22Rv1 (cell line): ENCODE data around the gene PPM1J.

ENCODE experiments used
- ZFX ChIP-seq: fragments of 450-650 bp; IDR thresholded peaks from 2 replicates; pipeline ENCODE4 v1.6.1; 2017; ENCODE audit warnings: antibody characterized with exemption, borderline replicate concordance
- TF ChIP-seq, protein P1 (sequence below): fragments of 450-650 bp; IDR thresholded peaks from 2 replicates; pipeline ENCODE4 v1.5.1; 2017; ENCODE audit warnings: mild to moderate bottlenecking

DNA sequence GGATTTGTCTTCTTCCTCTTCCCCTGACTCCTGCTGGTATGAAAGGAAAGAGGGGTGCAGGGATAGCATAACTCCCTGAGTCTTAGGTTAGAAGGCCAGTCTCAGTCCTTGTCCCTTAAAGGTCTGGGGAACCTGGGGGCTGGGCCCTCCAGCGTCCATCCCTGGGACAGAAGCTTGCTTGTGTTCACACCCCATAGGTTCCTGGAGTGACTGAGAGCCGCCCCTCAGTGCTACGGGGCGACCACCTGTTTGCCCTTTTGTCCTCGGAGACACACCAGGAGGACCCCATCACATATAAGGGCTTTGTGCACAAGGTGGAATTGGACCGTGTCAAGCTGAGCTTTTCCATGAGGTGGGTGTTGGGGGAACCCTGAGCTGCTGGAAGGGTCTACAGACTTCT, 21.3 kb downstream of the PPM1J start:
- TF ChIP-seq, protein P1, sequence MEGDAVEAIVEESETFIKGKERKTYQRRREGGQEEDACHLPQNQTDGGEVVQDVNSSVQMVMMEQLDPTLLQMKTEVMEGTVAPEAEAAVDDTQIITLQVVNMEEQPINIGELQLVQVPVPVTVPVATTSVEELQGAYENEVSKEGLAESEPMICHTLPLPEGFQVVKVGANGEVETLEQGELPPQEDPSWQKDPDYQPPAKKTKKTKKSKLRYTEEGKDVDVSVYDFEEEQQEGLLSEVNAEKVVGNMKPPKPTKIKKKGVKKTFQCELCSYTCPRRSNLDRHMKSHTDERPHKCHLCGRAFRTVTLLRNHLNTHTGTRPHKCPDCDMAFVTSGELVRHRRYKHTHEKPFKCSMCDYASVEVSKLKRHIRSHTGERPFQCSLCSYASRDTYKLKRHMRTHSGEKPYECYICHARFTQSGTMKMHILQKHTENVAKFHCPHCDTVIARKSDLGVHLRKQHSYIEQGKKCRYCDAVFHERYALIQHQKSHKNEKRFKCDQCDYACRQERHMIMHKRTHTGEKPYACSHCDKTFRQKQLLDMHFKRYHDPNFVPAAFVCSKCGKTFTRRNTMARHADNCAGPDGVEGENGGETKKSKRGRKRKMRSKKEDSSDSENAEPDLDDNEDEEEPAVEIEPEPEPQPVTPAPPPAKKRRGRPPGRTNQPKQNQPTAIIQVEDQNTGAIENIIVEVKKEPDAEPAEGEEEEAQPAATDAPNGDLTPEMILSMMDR: no peak
- TF ChIP-seq ZFX: no peak
